Keratinocyte (primary cell): ENCODE data around the gene AGPAT3. TPM values are rescaled to one million over a fixed set of nuclear protein-coding genes. Genes with fewer than 3 reads are reported as not detected.

Source experiments
- DNase-seq: peaks from one replicate; pipeline ENCODE4 v3.0.0-alpha.2; 2011; ENCODE audit warnings: low read depth, missing footprints, low spot score
- FAIRE-seq: peaks from 2 replicates; lab custom pipeline; 2011; peaks lifted over from hg19 to GRCh38; lab: Jason Lieb, UNC
- H2AFZ ChIP-seq: 2 replicates; pipeline ENCODE4 v1.6.0; 2012; ENCODE audit warnings: low read length, control low read depth, inconsistent platforms; ENCODE audit not compliant: control insufficient read depth
- H3K27ac ChIP-seq: 2 replicates; pipeline ENCODE4 v1.5.1; 2011; ENCODE audit warnings: low read length; ENCODE audit not compliant: control insufficient read depth, insufficient read depth
- H3K27me3 ChIP-seq: 3 replicates; pipeline ENCODE4 v1.6.0; 2011; ENCODE audit warnings: low read length; ENCODE audit not compliant: control insufficient read depth, insufficient read depth; ENCODE audit errors: extremely low read depth
- H3K36me3 ChIP-seq, 2 experiments: 2 replicates in 1 of 2; 3 replicates in 1 of 2; pipeline ENCODE4 v1.5.1; 2011; ENCODE audit warnings: low read length in 2 of 2, mild to moderate bottlenecking in 1 of 2; ENCODE audit not compliant: control insufficient read depth in 2 of 2, insufficient read depth in 2 of 2; ENCODE audit errors: extremely low read depth in 1 of 2
- H3K4me1 ChIP-seq: 3 replicates; pipeline ENCODE4 v1.5.1; 2011; ENCODE audit warnings: low read length; ENCODE audit not compliant: control insufficient read depth, insufficient read depth; ENCODE audit errors: extremely low read depth
- H3K4me2 ChIP-seq: 3 replicates; pipeline ENCODE4 v1.6.0; 2011; ENCODE audit warnings: low read depth, low read length; ENCODE audit not compliant: control insufficient read depth, insufficient read depth; ENCODE audit errors: extremely low read depth
- H3K4me3 ChIP-seq, 3 experiments: fragments of 200-600 bp in 1 of 3; sonication (generic) in 1 of 3; 2 replicates in 2 of 3; 3 replicates in 1 of 3; pipeline ENCODE4 v1.5.1; 2011 to 2016; ENCODE audit warnings: low read length in 3 of 3, mild to moderate bottlenecking in 3 of 3, control low read depth in 2 of 3, inconsistent platforms in 1 of 3, low read depth in 1 of 3, mixed read lengths in 1 of 3, mixed run types in 1 of 3, moderate library complexity in 1 of 3; ENCODE audit not compliant: control insufficient read depth in 2 of 3, insufficient read depth in 2 of 3; ENCODE audit errors: extremely low read depth in 1 of 3
- H3K79me2 ChIP-seq: 2 replicates; pipeline ENCODE4 v1.6.0; 2012; ENCODE audit warnings: low read length; ENCODE audit not compliant: control insufficient read depth, insufficient read depth
- H3K9ac ChIP-seq: 3 replicates; pipeline ENCODE4 v1.6.0; 2011; ENCODE audit warnings: low read length; ENCODE audit not compliant: control insufficient read depth, insufficient read depth; ENCODE audit errors: extremely low read depth
- H3K9me1 ChIP-seq: 3 replicates; pipeline ENCODE4 v1.6.0; 2011; ENCODE audit warnings: low read length; ENCODE audit not compliant: control insufficient read depth, insufficient read depth; ENCODE audit errors: extremely low read depth
- H3K9me3 ChIP-seq: 2 replicates; pipeline ENCODE4 v1.5.1; 2012; ENCODE audit warnings: low read depth, low read length; ENCODE audit not compliant: control insufficient read depth
- H4K20me1 ChIP-seq: 3 replicates; pipeline ENCODE4 v1.6.0; 2011; ENCODE audit warnings: low read length; ENCODE audit not compliant: control insufficient read depth, insufficient read depth; ENCODE audit errors: extremely low read depth
- CTCF ChIP-seq, 3 experiments: IDR thresholded peaks in 1 of 3; conservative IDR thresholded peaks in 1 of 3; optimal IDR thresholded peaks in 1 of 3; 2 replicates in 2 of 3; 3 replicates in 1 of 3; pipeline versions ENCODE3 to v1.5.1; 2011; ENCODE audit warnings: low read length in 3 of 3, mild to moderate bottlenecking in 3 of 3, moderate library complexity in 2 of 3, control low read depth in 1 of 3, inconsistent platforms in 1 of 3; ENCODE audit not compliant: insufficient read depth in 2 of 3; ENCODE audit errors: extremely low read depth in 1 of 3
- EZH2 ChIP-seq: IDR thresholded peaks from one replicate; pipeline ENCODE4 v1.6.1; 2012; ENCODE audit warnings: inconsistent platforms, mild to moderate bottlenecking, low read length, moderate library complexity
- dilution Hi-C: fragments of 300-500 bp; cut with MboI; formaldehyde crosslinking; loops from one replicate; pipeline ENCODE4 v1.7.0; 2020; ENCODE audit warnings: low sequenced_read_pairs; ENCODE audit not compliant: extremely low pct_ligation_motif_present
- polyA plus RNA-seq, 5 experiments: library from polyadenylated mRNA; depleted of rRNA in 3 of 5; stranded (reverse) in 3 of 5; stranded (forward) in 1 of 5; unstranded in 1 of 5; fragments of >200 nt; gene quantifications; 1 replicate in 1 of 5; 2 replicates in 3 of 5; 3 replicates in 1 of 5; pipeline versions ENCODE4 v1.2.1 to v1.2.3, GENCODE V29; 2011 to 2012; ENCODE audit warnings: missing spikeins in 2 of 5, low read depth in 1 of 5, low replicate concordance in 1 of 5

AGPAT3 gene
- polyA plus RNA-seq, 1 donor (not counting 4 experiments of a cell fraction or from before 2014, with no cell fraction given): 21.7 TPM

DNA sequence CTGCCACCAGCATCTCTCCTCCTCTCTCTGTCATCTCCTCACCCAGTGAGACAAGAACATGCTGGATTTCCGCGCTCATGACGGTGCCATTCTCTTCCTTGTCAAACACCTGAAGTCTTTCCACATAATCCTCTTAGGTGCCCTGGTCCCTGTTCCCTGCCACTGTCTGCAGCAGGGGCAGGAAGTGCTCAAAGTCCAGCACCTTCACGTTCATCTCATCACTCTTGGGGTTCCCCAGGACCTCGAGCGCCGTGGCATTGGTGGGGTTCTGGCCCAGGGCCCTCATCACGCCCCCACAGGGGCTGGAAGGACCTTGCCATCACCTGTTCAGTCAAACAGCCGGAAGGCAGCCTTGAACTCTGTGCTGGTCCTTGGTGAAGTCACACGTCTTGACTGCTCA is 9.1 kb upstream of the AGPAT3 start:
- TF ChIP-seq CTCF (optimal IDR thresholded peaks at IDR 0.05 in 1 of 3, IDR thresholded peaks at IDR 0.05 in 1 of 3, conservative IDR thresholded peaks at IDR 0.05 in 1 of 3; ENCODE audit: extremely low read depth in 1 of 3, insufficient read depth in 2 of 3, low read length in 3 of 3): no peak
- TF ChIP-seq EZH2: no peak
- H3K4me1 ChIP-seq: peaks cover 7% of the 10 kb centered on the region
- H3K4me2 ChIP-seq: no peak overlapping the region
- H3K27me3 ChIP-seq: peaks cover 12% of the 10 kb centered on the region
- H4K20me1 ChIP-seq: peaks cover 4% of the 10 kb centered on the region
- no peaks in the 10 kb centered on the region for H3K36me3 ChIP-seq
- FAIRE-seq (no peak), DNase-seq (no peak)
- H3K4me3 ChIP-seq: no peak overlapping the region
- dilution Hi-C loops: no loop called here
- H3K27ac ChIP-seq: no peak overlapping the region
- H3K79me2 ChIP-seq: no peaks in the 10 kb centered on the region
- H3K9me3 ChIP-seq: no peaks in the 10 kb centered on the region
- no peaks in the 10 kb centered on the region for H3K9me1 ChIP-seq
- H2AFZ ChIP-seq: no peak overlapping the region
- H3K9ac ChIP-seq: no peak overlapping the region

DNA sequence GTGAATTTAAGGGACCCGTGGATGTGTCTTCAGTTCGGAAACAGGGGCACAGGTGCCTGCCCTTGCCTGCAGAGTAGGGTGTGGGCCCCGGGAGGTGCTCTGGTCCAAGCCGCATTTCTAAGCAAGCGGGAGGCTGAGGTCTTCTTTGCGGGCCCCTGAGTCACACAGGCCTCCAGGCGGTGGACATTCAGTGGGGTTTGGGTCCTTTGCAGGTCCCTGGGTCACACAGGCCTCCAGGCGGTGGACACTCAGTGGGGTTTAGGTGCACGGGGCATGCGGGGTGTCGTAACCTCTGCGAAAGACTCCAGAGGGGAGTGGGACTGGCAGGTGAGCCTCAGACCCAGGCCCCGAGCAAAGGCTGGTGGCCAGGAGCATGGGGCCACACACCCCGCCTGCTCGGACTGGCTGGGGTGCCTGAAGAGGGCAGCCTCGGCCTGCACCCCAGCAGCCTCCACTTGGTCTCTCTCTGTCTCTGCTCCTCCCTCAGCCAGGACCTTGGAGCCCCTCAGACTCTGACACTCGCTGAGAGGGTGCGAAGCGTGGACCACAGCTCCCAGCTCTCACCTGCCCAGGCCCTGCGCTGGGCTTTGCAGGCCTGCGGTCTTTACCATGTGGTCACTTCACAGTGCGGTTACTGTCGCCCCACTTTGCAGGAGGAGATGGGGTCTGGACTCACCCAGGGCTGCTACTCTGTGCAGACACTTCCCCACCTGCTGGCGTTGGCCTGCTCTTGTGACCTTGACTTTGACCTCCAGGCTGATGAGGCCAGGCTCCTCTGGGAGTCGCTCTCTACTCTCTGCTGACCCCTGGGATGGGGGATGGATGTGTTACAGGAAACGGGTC is 6.0 kb upstream of the AGPAT3 start:
- dilution Hi-C loops: no loop called here
- Histone ChIP-seq H3K79me2 (no peaks in the 10 kb centered on the region), H3K36me3 (no peaks in the 10 kb centered on the region), H3K9ac (no peak overlapping the region), H3K9me1 (no peaks in the 10 kb centered on the region), H3K4me1 (peaks cover 8% of the 10 kb centered on the region), H3K4me3 (no peak overlapping the region), H3K27me3 (peaks cover 5% of the 10 kb centered on the region), H3K27ac (no peak overlapping the region), H2AFZ (no peak overlapping the region), H4K20me1 (peaks cover 4% of the 10 kb centered on the region), H3K9me3 (no peaks in the 10 kb centered on the region), H3K4me2 (no peak overlapping the region)
- DNase-seq: no peak
- FAIRE-seq: no peak
- TF ChIP-seq CTCF (optimal IDR thresholded peaks at IDR 0.05 in 1 of 3, IDR thresholded peaks at IDR 0.05 in 1 of 3, conservative IDR thresholded peaks at IDR 0.05 in 1 of 3; ENCODE audit: extremely low read depth in 1 of 3, insufficient read depth in 2 of 3, low read length in 3 of 3) (no peak), EZH2 (no peak)
